HuH-7 (cell line): Measurements from ENCODE around the gene LHFPL2.
"Not testable (repeated sequence)": the region's sequence is repeated elsewhere in the genome, so short reads cannot be mapped to it uniquely, and the experiment has no call there.

ENCODE experiments used
- DNase-seq: peaks from one replicate; pipeline ENCODE4 v3.0.0; 2011; ENCODE audit warnings: low spot score

The LHFPL2 gene

DNA sequence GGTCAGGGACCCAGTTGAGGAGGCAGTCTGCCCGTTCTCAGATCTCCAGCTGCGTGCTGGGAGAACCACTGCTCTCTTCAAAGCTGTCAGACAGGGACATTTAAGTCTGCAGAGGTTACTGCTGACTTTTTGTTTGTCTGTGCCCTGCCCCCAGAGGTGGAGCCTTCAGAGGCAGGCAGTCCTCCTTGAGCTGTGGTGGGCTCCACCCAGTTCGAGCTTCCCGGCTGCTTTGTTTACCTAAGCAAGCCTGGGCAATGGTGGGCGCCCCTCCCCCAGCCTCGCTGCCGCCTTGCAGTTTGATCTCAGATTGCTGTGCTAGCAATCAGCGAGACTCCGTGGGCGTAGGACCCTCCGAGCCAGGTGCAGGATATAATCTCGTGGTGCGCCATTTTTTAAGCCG lies 191.1 kb downstream of the LHFPL2 start:
- DNase-seq, result not testable (repeated sequence)

DNA sequence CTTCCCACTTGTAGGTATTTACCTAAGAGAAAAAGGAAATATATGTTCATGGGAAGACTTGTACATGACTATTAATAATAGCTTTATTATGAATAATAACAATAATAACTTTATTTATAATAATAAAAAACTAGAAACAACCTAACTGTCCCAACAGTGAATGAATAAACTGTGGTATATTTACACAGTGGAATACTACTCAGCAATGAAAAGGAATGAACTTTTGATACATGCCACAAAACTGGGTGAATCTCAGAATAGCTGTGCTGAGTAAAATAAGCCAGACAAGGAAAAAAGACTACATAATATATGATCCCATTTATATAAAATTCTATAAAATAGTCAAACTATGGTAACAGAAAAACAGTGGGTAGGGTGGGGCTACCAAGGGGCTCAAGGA lies 199.5 kb downstream of the LHFPL2 start:
- no peak for DNase-seq

DNA sequence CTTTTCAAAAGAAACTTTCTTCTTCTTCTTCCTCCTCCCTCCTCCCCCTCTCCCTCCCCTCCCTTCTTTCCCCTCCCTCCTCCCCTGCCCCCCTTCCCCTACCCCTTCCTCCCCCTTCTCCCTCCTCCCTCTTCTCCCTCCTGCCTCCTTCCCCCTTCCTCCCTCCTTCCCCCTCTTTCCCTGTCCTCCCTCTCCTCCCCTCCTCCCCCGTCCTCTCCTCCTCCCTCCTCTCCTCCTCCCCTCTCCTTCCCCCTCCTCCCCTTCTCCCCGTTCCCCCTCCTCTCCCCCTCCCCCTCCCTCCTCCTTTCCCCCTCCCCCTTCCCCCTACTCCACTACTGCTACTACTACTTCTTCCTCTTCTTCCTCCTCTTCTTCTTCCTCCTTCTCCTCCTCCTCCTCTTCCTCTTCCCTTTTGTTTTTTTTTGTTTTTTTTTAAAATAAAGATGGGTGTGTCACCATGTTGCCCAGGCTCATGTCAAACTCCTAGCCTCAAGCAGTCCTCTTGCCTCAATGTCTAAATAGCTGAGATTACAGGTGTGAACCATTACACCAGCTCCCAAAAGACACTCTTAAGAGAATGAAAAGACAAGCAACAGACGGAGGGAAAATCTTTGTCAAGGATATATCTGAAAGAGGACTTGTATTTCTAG lies 200.7 kb downstream of the LHFPL2 start:
- DNase-seq, result no peak
